ENCODE measurements around the gene TMEM63C. TPM values are rescaled to one million over a fixed set of nuclear protein-coding genes. Genes with fewer than 3 reads are reported as not detected.
A peak's percentile ranks its signal among the peaks of the same experiment; 100 is the strongest.

The TMEM63C gene
- total RNA-seq, 1 experiment from 2014 or later: 5.7 TPM

DNA sequence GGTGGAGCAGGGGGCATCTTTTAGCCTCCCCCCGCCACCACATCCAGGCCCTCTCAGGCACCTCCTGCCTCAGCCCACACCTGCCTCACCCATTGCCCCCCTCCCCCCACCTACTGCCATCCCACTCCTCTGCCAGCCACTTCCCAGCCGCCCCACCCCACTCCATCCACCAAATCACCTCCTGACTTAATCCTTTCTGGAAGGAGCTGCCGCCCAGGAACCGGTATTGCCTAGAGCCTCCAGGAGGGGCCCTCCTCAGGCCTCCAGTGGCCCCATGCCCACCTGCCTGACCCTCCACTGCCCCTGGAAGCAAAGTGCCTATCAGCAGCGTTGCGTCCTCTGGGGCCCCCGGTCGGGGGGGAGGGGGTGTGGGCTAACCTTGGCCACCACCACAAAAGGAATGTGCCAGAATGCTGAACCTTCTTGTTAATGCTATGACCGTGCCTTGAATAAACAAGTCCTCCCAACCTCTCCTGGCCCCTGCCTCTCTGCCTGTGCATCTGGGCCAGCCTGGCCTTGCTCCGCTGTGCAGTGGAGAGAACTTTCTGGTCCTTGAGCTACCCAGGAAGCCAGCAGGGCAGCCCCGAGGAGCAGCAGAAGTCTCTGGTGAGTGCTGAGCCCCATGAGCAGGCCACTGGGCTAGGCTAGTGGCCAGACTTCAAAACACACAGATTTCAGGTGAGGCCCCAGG is 77.6 kb downstream of the TMEM63C start:
- no TSS peak for BruUV-seq (replicated peaks)
- ChIA-PET RAD21 (ENCODE audit: low non-redundant PET in 1 of 2, low total read pairs in 2 of 2, uncharacterized antibody in 2 of 2, unreplicated experiment in 2 of 2) (no interaction called here), CTCF (no interaction called here), POLR2A (no interaction called here)
- H3K9me2 ChIP-seq (ENCODE audit: insufficient read depth): no peaks in the 10 kb centered on the region
- no peak overlapping the region for H3K4me3 ChIP-seq (replicated peaks in 1 of 2; ENCODE audit: low read depth in 1 of 2, low read length in 2 of 2)
- H3K4me1 ChIP-seq (ENCODE audit: control insufficient read depth in 1 of 2, insufficient read depth in 2 of 2, low read length in 2 of 2): no peaks in the 10 kb centered on the region
- DNase-seq (ENCODE audit: low read depth, low spot score) (no peak), ATAC-seq (0 out of 2 replicates have a peak, but pooled peaks have one; percentile 20)
- H4K20me1 ChIP-seq (ENCODE audit: insufficient read depth): no peaks in the 10 kb centered on the region
- no peak overlapping the region for H3K4me2 ChIP-seq (ENCODE audit: low read length)
- H3K27me3 ChIP-seq (ENCODE audit: insufficient read depth, low read length): no peaks in the 10 kb centered on the region
- H3K79me2 ChIP-seq (ENCODE audit: insufficient read depth, low read length): no peaks in the 10 kb centered on the region
- H3K27ac ChIP-seq (ENCODE audit: low read depth, low read length): no peak overlapping the region
- intact Hi-C loops (cut with micrococcal nuclease): no loop called here
- H3K9ac ChIP-seq (ENCODE audit: low read length): no peak overlapping the region
- no peaks in the 10 kb centered on the region for H3K9me3 ChIP-seq (ENCODE audit: control insufficient read depth in 1 of 2, insufficient read depth in 1 of 2, low read depth in 1 of 2, low read length in 2 of 2)
- H3K36me3 ChIP-seq (ENCODE audit: control insufficient read depth in 1 of 2, insufficient read depth in 2 of 2, low read length in 2 of 2): no peaks in the 10 kb centered on the region
- H2AFZ ChIP-seq (ENCODE audit: low read depth, low read length, poor library complexity, severe bottlenecking): no peak overlapping the region
- TF ChIP-seq CEBPB (IDR thresholded peaks at IDR 0.05; ENCODE audit: low read depth) (no peak), ZNF274 (IDR thresholded peaks at IDR 0.05; ENCODE audit: low read depth, low read length) (no peak), EGR1 (IDR thresholded peaks at IDR 0.05; ENCODE audit: low read depth) (no peak), JUND (IDR thresholded peaks at IDR 0.05) (no peak), EZH2phosphoT487 (IDR thresholded peaks at IDR 0.05; ENCODE audit: borderline replicate concordance) (no peak), CBX3 (IDR thresholded peaks at IDR 0.05; ENCODE audit: low read depth) (no peak), SIN3A (IDR thresholded peaks at IDR 0.05; ENCODE audit: low read depth) (no peak)
- TF ChIP-seq, protein P1, sequence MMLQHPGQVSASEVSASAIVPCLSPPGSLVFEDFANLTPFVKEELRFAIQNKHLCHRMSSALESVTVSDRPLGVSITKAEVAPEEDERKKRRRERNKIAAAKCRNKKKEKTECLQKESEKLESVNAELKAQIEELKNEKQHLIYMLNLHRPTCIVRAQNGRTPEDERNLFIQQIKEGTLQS (IDR thresholded peaks at IDR 0.05): no peak
- TF ChIP-seq, protein P2, sequence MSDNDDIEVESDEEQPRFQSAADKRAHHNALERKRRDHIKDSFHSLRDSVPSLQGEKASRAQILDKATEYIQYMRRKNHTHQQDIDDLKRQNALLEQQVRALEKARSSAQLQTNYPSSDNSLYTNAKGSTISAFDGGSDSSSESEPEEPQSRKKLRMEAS (IDR thresholded peaks at IDR 0.05): no peak

DNA sequence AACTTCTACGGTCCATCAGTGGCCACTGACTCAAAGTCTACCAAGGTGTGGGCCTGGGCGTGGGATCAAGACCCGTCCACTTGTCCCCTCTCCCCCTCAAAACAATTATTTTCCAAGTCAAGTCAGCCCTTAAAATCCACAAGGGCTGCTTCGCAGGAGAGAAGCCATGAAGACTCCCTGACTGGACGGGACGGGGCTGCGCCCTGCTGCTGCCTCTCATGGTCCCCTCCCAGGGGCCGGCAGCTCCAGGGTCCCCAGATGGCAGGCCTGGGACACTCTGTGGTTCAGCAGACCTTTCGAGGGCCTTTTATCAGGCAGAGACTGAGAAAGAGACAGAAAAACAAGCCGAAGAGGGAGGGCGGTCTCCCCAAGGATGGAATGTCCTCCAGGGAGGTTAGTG is 78.6 kb downstream of the TMEM63C start:
- ChIA-PET POLR2A (no interaction called here), RAD21 (ENCODE audit: low non-redundant PET in 1 of 2, low total read pairs in 2 of 2, uncharacterized antibody in 2 of 2, unreplicated experiment in 2 of 2) (no interaction called here)
- no peak for ATAC-seq

More for the DNA sequence above, 78.6 kb downstream of the TMEM63C start:
- Histone ChIP-seq H4K20me1 (ENCODE audit: insufficient read depth) (no peaks in the 10 kb centered on the region), H3K4me1 (ENCODE audit: control insufficient read depth in 1 of 2, insufficient read depth in 2 of 2, low read length in 2 of 2) (no peaks in the 10 kb centered on the region), H3K36me3 (ENCODE audit: control insufficient read depth in 1 of 2, insufficient read depth in 2 of 2, low read length in 2 of 2) (no peaks in the 10 kb centered on the region), H3K79me2 (ENCODE audit: insufficient read depth, low read length) (no peaks in the 10 kb centered on the region), H3K4me2 (ENCODE audit: low read length) (no peak overlapping the region), H2AFZ (ENCODE audit: low read depth, low read length, poor library complexity, severe bottlenecking) (no peak overlapping the region), H3K27ac (ENCODE audit: low read depth, low read length) (no peak overlapping the region), H3K9me3 (ENCODE audit: control insufficient read depth in 1 of 2, insufficient read depth in 1 of 2, low read depth in 1 of 2, low read length in 2 of 2) (no peaks in the 10 kb centered on the region), H3K9ac (ENCODE audit: low read length) (no peak overlapping the region), H3K27me3 (ENCODE audit: insufficient read depth, low read length) (no peaks in the 10 kb centered on the region), H3K4me3 (replicated peaks in 1 of 2; ENCODE audit: low read depth in 1 of 2, low read length in 2 of 2) (no peak overlapping the region), H3K9me2 (ENCODE audit: insufficient read depth) (no peaks in the 10 kb centered on the region)
- CTCF ChIA-PET: no interaction called here
- no peak for DNase-seq (ENCODE audit: low read depth, low spot score)
- TF ChIP-seq ZFX (IDR thresholded peaks at IDR 0.05): no peak
- TF ChIP-seq, protein P3, sequence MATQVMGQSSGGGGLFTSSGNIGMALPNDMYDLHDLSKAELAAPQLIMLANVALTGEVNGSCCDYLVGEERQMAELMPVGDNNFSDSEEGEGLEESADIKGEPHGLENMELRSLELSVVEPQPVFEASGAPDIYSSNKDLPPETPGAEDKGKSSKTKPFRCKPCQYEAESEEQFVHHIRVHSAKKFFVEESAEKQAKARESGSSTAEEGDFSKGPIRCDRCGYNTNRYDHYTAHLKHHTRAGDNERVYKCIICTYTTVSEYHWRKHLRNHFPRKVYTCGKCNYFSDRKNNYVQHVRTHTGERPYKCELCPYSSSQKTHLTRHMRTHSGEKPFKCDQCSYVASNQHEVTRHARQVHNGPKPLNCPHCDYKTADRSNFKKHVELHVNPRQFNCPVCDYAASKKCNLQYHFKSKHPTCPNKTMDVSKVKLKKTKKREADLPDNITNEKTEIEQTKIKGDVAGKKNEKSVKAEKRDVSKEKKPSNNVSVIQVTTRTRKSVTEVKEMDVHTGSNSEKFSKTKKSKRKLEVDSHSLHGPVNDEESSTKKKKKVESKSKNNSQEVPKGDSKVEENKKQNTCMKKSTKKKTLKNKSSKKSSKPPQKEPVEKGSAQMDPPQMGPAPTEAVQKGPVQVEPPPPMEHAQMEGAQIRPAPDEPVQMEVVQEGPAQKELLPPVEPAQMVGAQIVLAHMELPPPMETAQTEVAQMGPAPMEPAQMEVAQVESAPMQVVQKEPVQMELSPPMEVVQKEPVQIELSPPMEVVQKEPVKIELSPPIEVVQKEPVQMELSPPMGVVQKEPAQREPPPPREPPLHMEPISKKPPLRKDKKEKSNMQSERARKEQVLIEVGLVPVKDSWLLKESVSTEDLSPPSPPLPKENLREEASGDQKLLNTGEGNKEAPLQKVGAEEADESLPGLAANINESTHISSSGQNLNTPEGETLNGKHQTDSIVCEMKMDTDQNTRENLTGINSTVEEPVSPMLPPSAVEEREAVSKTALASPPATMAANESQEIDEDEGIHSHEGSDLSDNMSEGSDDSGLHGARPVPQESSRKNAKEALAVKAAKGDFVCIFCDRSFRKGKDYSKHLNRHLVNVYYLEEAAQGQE (IDR thresholded peaks at IDR 0.05; ENCODE audit: low read depth): no peak
- no peak for TF ChIP-seq YY1 (IDR thresholded peaks at IDR 0.05; ENCODE audit: extremely low read depth, insufficient replicate concordance, low read depth, low read length)
- no peak for TF ChIP-seq TCF7L2 (IDR thresholded peaks at IDR 0.05; ENCODE audit: borderline replicate concordance, extremely low read depth, insufficient read depth, insufficient read length)
- TF ChIP-seq EZH2 (IDR thresholded peaks at IDR 0.05): no peak
- TF ChIP-seq, protein P1 (IDR thresholded peaks at IDR 0.05): no peak
- no peak for TF ChIP-seq RAD21 (IDR thresholded peaks at IDR 0.05; ENCODE audit: low read depth)
- TF ChIP-seq POLR2A (IDR thresholded peaks at IDR 0.05; ENCODE audit: borderline replicate concordance, extremely low read depth, insufficient read depth, insufficient read length): no peak
- intact Hi-C loops (cut with micrococcal nuclease): no loop called here
- BruUV-seq (replicated peaks): no TSS peak

All from HCT116 (cell line).